OCI-LY7 (cell line): ENCODE data around the gene C12orf57.

ENCODE experiments used
- CTCF ChIP-seq: fragments of 200-600 bp; sonication (generic); conservative IDR thresholded peaks from 2 replicates; pipeline ENCODE4 v1.5.1; 2014; ENCODE audit warnings: mild to moderate bottlenecking, antibody characterized with exemption, low read length, moderate library complexity, mixed read lengths
- EZH2phosphoT487 ChIP-seq: fragments of 200-600 bp; sonication (generic); IDR thresholded peaks from 2 replicates; pipeline ENCODE4 v1.6.1; 2018; ENCODE audit warnings: low read depth, borderline replicate concordance, mild to moderate bottlenecking, mixed run types, antibody characterized with exemption, low read length, moderate library complexity, mixed read lengths

- no peak for TF ChIP-seq CTCF
- no peak for TF ChIP-seq EZH2phosphoT487
Measured at GRCh38 chr12:6917491-6918231, 26.2 kb upstream of the C12orf57 start.
